ENCODE measurements around the gene TRPM1.

TRPM1 gene

DNA sequence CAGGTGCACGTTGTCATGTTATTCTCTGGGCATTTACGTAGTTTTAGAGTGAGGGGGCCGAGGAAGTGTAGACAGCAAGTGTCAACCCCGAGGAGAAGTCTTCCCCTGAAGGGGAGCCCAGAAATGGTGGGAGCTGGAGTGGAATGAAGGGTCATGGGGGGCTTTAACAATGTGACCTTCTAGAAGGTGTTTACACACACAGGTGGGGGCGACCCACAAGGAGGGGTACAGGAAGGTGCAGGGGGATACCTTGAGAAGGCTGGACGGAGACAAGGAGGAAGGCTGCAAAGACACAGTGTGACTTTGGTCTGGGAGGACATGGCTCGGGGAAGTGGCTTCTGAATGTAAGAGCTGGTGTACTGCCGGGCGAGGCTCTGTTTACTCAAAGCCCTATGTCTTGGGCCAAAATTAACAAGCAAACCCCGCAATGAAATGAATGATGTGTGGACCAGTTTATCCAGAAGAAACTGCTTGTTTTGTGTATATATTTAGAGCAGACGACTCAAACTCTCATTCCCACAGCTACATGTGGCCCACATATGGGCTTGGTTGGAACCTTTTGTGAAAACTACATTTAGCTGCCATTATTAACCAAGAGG lies 18.7 kb downstream of the TRPM1 start:
- no peak for DNase-seq (ENCODE audit: low read depth)

DNA sequence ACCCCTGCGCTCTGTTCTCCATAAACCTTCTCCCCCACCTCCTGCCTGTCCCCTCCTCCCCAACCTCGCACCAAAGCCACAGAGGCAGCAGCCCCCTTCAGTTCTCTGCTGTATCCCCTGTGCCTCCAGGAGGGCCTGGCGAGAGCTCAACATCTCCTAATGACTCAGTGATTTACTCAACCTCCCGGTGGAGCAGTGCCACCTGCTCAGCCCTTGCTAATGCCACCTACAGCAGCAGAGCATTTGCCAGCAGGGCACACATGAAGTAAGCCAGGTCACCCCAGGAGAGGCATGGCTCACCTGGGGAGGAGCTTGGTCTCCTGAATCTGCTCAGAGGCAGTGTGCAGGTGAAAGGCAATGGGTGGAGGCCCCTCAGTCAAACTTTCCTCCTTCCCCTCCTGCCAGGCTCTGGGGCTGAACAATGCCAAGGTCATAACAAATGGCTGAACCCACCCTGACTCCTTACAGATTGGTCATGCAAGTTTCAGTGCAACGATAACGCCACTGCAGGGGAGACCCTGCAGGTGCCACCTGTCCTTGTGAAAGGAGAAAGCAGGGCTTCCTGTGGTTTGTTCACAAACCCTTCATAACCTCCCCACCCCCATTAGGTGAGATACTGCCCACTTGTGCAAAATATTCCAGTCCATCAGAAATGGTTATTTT lies 19.8 kb downstream of the TRPM1 start:
- DNase-seq (ENCODE audit: low read depth): no peak

DNA sequence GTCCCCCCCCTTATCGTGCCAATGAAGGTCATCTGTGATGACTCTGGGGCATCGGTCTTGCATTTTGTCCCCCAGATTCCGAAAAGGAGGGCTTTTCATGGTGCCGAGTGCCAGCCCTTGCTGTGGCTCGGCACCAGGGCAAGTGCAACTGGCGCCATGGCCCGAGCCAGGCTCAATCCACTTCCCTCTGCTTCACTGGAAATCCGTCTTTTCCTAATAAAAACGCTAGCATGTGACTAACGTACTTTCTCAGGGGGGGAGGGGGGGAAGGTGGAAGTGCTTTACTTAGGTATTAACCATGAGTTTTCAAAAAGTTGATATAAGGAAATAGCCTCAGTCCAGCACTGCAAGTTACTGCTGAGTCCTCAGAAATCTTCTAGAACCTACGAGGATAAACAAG lies 20.5 kb downstream of the TRPM1 start:
- no peak for DNase-seq (ENCODE audit: low read depth)

DNA sequence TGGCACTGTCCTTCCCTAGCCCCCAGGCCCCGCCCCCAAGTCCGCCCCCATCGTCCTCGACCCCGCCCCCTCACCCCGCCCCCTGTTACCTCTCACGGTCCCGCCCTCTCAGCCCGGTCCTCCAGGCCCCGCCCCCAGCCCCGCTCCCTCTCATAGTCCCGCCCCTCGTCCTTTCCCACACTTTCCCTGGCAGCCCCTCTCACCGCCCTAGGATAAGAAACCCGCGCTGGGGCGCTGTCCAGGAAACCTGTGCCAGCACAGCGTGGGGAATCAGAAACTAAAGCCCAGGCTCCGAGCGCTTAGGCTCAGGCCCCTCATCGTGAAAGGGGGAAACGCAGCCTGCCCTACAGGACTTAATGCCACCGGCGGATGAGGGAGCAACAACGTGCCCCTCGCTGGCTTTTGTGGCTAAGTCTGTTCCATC lies 20.9 kb downstream of the TRPM1 start:
- DNase-seq (ENCODE audit: low read depth): peak; percentile 11

DNA sequence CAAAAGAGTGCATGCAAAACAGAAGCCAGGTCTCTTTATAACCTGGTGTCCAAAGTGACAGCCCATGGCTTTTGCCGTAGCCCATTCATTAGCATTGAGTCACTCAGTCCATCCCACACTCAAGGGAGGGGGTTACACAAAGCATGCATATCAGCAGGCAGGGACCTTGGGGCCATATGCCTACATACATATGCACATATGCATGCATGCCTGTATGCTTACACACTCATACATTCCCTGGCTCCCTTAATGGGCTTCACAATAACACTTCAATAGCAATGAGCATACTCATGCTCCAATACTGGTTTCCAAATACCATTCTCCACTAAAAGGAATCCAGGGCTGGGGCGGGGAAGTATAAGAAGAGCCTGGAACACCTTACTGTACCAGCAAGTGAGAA lies 22.0 kb downstream of the TRPM1 start:
- no peak for DNase-seq (ENCODE audit: low read depth)

- no peak for DNase-seq (ENCODE audit: low read depth)
These were observed 23.1 kb downstream of the TRPM1 start for GRCh38 chr15:31078471-31078870.

GRCh38 chr15:31077941-31078340 lies 23.6 kb downstream of the TRPM1 start:
- DNase-seq (ENCODE audit: low read depth): no peak

GRCh38 chr15:31077181-31077580 lies 24.3 kb downstream of the TRPM1 start:
- no peak for DNase-seq (ENCODE audit: low read depth)

- DNase-seq (ENCODE audit: low read depth): no peak
These were observed 27.2 kb downstream of the TRPM1 start for GRCh38 chr15:31074321-31074720.

GRCh38 chr15:31070867-31071266 lies 30.7 kb downstream of the TRPM1 start:
- no peak for DNase-seq (ENCODE audit: low read depth)

DNA sequence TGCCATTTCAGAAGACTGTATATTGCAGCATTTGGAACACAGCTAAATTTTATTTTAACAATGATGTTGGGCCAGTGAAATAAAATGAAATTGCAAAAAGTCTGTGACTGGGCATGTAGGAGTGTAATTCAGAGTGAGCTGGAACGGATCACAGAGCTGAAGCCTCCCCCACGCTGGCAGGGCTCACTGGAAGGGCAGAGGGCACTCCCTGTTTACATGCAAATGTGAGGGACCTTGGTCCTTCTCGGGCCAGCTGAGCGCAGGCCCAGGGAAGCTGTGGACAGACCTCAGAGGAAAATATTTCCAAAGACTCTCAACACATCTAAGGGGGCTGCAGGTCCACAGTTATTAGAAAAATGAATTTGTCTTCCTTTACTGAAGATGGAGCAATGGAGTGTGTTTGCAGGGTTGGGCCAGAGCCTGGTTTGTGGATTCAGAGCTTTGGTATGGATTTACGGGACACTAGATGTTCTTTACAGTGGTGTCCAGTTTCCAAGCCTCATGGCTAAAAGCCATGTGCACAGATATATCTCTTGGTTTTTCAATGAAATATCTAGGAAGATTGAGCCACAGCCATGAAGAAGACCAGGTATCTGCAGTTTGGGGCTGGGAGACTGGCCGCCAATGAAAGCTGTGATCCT lies 32.0 kb downstream of the TRPM1 start:
- DNase-seq (ENCODE audit: low read depth): no peak

- DNase-seq (ENCODE audit: low read depth): no peak
These were observed 33.5 kb downstream of the TRPM1 start for GRCh38 chr15:31067890-31068603.

DNA sequence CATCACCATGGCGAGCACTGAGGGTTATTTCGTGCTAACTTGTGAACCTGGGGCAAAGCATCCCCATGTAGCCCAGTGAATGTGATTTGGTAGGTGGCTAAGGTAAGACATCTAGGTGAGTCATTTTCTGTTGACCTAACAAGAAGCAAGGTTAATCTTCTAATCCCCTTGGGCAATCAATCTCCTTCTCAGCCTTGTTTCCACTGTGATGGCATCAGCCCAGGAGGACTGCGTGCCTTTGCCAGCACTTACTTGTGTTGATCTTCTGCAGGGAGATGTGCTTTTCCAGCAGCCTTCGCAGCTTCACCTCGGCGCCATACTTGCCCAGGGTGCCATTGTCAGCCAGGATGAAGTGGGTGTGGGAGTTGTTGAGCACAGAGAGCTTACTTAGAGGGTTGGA lies 35.7 kb downstream of the TRPM1 start:
- no peak for DNase-seq (ENCODE audit: low read depth)

DNA sequence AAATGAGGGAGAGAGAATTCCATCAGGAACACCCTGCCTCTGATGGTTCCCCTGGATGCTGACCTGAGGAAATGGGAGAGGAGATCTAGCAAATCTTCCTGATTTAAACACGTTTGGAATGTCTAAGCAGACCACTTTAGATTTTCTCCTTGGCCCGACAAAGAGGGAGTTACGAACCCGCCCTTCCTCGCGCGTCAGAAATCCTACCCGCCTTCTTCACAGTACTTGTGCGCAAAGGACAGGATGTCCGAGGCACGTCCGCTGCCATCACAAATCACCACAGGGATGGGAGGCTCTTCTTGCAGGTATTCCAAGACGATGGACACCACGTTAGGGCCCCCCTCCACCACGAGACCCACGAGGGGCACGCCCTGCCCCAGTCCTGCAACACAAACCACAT lies 38.6 kb downstream of the TRPM1 start:
- DNase-seq (ENCODE audit: low read depth): no peak

GRCh38 chr15:31062310-31062847 lies 39.1 kb downstream of the TRPM1 start:
- DNase-seq (ENCODE audit: low read depth): no peak

DNA sequence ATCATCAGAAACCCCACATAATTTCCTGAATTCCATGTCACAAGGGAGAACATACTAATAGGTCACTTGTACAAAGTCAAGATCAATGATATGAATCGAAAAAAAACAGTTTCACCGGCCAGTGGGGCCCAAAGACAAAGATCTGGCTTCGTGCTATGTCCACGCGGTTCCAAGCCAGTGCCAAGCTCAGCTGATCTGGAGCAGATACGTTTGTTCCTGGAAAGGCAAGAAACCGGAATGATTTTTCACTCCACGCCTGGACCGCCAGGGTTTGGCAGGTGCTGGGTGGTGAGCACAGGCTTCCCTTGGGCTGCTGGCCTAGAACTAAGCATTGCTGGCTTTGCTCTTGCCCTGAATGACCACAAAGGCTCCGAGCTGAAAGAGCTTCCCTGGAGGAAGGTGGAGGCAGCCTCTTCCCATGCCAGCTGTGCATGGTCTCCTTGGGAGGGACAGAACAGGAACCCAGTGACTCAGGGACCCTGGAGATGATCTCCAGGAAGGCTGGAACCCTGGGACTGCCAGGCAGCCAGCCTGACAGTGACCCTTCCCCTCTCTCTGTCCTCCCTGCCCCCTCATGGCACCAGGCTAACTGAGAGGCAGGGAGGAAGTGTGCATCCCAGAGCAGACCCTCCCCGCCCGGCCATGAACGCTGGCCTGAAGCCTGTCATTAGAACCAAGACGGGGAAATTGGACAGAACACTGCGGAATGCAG lies 40.9 kb downstream of the TRPM1 start:
- no peak for DNase-seq (ENCODE audit: low read depth)

DNA sequence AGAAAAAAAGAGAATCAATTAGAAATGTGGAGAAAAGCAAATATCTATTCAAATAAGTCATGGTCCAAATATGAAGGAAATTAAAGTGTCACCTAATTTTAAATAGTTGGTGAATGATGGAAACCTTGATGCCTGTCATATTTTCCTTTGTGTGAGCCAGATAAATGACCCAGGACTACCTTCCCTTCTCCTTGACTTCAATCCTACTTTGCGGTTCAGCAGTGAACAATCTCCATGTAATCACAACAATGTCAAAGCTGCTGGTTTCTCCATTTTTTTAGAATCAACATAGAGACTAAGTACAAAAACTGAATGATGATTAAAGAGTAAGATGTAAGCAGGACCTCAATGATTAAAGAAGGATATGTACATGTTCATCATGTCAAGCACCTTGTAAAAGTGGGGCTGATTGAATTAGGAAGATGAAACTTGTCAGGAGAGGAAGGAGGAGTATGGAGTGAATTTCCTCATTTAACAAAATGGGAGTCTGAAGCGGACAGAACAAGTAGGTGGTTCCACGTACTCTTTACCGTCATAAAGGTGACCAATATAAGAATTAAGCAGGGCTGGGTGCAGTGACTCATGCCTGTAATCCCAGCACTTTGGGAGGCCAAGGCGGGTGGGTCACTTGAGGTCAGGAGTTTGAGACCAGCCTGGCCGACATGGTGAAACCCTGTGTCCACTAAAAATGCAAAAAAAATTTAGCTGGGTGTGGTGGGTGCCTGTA lies 43.1 kb downstream of the TRPM1 start:
- no peak for DNase-seq (ENCODE audit: low read depth)

- DNase-seq (ENCODE audit: low read depth): no peak
These were observed 49.9 kb downstream of the TRPM1 start for GRCh38 chr15:31051496-31052080.

DNA sequence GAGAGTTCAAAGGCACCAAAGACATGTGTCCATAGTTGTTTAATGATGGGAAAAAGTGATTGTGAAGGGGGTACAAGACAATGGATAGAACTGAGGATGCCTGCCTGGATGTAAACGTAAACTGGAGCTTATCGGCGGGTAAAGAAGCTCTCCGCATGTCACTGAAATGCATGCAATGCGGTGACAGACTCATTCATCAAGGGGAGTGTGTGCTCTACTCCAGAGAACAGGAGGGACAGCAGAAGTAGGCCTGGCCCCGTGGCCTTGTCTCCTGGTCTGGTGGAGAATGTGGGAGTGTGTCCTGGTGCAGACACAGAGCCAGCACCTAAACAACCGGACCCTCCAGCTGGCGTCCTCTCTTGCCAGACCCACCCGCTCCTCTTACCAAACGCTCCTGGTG lies 50.6 kb downstream of the TRPM1 start:
- no peak for DNase-seq (ENCODE audit: low read depth)

GRCh38 chr15:31049682-31050615 lies 51.6 kb downstream of the TRPM1 start:
- no peak for DNase-seq (ENCODE audit: low read depth)
